Measurements from ENCODE around the gene SUV39H2. TPM values are rescaled to one million over a fixed set of nuclear protein-coding genes. Genes with fewer than 3 reads are reported as not detected.
"Not testable (repeated sequence)": the region's sequence is repeated elsewhere in the genome, so short reads cannot be mapped to it uniquely, and the experiment has no call there.

SUV39H2 gene
- polyA plus RNA-seq, 3 donors from 2014 or later = 2.6 to 5.0 TPM; not detected in 1

DNA sequence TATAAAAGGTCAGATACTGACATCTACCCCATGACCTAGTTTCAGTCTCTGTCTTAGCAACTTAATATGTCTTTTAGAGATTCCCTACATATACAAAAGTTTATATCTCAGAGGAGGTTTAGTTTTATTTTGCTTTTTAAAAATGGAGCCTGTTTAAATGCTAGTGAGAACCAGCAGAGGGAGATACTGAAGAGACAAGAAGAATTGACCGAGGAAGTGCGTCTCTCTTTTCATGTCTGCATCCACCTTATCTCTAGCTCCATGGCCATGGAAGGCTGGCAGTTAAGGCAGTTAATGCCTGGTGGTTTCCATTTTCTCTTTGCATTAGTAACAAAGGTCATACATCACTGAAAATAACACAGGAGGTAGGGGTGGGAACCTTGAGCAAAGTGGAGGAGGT, 10.7 kb downstream of the SUV39H2 start:
- no peaks in the 10 kb centered on the region for H3K9me3 Mint-ChIP-seq
- peaks cover 0 to 6% of the 10 kb centered on the region in 2 donors for H3K4me1 Mint-ChIP-seq
- peak overlapping the region in 3 of 6 donors; percentile 9 to 28 (median 16) for H3K27ac Mint-ChIP-seq
- no peaks in the 10 kb centered on the region for H3K36me3 Mint-ChIP-seq
- DNase-seq = no peak
- H3K4me3 Mint-ChIP-seq = no peak overlapping the region
- no peaks in the 10 kb centered on the region for H3K27me3 Mint-ChIP-seq (ENCODE audit: low read depth in 3 of 3)

DNA sequence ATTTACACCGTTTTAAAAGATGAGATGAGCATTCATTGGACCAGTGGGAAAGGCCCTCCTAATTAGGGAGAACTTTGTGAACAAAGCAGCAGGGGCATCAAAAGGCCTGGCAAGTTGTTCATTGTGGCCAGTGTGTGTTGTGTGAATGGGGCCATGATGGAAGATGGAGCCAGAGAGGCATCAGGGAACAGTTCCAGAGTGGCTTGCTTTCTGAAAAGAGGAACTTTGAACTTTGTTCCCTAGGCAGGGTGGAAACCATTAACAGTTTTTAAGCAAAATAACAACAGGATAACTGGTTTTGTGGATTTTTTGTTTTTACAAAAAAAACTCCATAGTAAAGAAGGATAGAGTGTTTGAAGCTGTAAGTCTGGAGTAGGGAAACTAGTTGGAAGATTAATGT, 12.5 kb downstream of the SUV39H2 start:
- H3K4me1 Mint-ChIP-seq = peaks cover 0 to 6% of the 10 kb centered on the region in 2 donors
- H3K4me3 Mint-ChIP-seq = no peak overlapping the region
- H3K9me3 Mint-ChIP-seq = no peaks in the 10 kb centered on the region
- no peaks in the 10 kb centered on the region for H3K36me3 Mint-ChIP-seq
- no peak overlapping the region for H3K27ac Mint-ChIP-seq
- no peaks in the 10 kb centered on the region for H3K27me3 Mint-ChIP-seq (ENCODE audit: low read depth in 3 of 3)
- no peak for DNase-seq

DNA sequence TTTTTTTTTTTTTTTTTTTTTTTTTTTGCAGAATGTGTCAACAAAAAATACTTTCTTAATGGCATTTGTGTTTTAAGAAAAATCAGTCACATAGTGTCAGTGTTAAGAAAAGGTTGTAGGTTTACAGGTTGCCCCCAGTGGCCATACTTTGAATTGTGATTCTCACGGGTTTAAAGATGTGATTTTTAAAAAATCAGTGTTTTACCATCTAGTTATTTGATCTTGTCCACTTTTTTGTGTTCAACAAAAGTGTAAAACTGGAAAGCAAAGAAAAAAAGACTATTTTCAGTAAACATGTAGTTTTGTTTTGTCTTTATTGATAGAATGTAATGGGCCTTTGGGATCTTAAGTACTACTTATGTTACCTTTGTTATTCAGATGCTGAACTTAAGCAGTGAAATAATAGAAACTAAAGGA, 25.7 kb downstream of the SUV39H2 start:
- peak; percentile 25 to 42 (median 26) for DNase-seq
- Mint-ChIP-seq H3K9me3 (no peaks in the 10 kb centered on the region), H3K27me3 (ENCODE audit: low read depth in 3 of 3) (no peaks in the 10 kb centered on the region), H3K27ac (peak overlapping the region in 2 of 6 donors; percentile 36 to 38), H3K4me3 (no peak overlapping the region), H3K36me3 (peaks cover 19 to 22% (median 19%) of the 10 kb centered on the region in 3 donors), H3K4me1 (peaks cover 0 to 17% of the 10 kb centered on the region in 2 donors)

DNA sequence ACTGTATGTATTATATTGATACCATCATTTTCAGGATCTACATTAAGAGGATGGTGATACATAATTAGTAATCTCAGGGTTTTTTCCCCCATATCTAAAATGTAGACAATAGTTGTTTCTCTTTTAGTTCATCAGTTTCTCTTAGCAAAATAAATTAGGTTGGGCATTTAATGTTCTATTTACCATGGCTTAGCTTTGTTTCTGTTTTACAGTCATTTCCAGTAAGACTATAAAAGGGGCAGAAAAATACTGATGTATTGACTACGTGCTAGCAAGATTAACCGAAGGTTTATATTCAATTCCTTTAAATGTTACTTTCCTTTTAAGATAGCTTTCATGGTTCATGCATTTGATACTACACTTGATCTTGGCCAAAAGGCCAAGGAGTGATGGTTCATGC, 26.2 kb downstream of the SUV39H2 start:
- Mint-ChIP-seq H3K27ac (no peak overlapping the region), H3K27me3 (ENCODE audit: low read depth in 3 of 3) (no peaks in the 10 kb centered on the region), H3K9me3 (no peaks in the 10 kb centered on the region), H3K4me1 (peaks cover 0 to 17% of the 10 kb centered on the region in 2 donors), H3K36me3 (peaks cover 19 to 20% (median 20%) of the 10 kb centered on the region in 3 donors), H3K4me3 (no peak overlapping the region)
- no peak for DNase-seq

DNA sequence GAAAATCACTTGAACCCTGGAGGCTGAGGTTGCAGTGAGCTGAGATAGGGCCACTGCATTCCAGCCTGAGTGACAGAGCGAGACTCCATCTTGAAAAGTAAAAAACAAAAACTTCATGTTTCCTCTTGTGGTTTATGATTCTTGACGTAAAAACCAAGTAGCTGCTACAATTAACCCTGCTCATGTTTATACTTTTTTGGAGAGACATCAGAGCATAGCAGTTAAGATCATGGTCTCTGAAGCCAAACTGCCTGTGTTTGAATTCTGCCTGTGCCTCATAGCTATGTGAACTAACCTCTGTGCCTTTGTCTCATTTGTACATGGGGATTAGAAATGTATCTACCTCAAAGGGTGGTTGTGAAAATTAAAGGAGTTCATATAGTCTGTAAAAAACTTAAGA, 27.2 kb downstream of the SUV39H2 start:
- H3K27ac Mint-ChIP-seq = peak overlapping the region in 4 of 6 donors; percentile 36 to 77 (median 42)
- no peak overlapping the region for H3K4me3 Mint-ChIP-seq
- DNase-seq = no peak
- H3K4me1 Mint-ChIP-seq = peaks cover 0 to 17% of the 10 kb centered on the region in 2 donors
- H3K36me3 Mint-ChIP-seq = peaks cover 19 to 30% (median 25%) of the 10 kb centered on the region in 3 donors
- no peaks in the 10 kb centered on the region for H3K9me3 Mint-ChIP-seq
- no peaks in the 10 kb centered on the region for H3K27me3 Mint-ChIP-seq (ENCODE audit: low read depth in 3 of 3)

DNA sequence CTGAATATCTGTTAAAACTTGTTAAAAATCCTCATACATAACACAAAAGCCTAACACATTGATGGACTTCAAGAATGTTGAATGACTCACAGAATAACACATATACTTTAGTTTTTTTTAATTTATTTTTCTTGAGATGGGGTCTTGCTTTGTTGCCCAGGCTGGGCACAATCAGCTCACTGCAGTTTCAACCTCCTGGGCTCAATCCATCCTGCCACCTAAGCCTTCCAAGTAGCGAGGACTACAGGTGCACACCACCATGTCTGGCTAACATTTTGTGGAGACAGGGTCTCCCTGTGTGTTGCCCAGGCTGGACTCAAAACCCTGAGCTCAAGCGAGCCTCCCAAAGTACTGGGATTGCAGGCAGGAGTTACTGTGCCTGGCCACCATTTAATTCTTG, 28.1 kb downstream of the SUV39H2 start:
- DNase-seq = no peak
- H3K36me3 Mint-ChIP-seq = peaks cover 26 to 37% (median 28%) of the 10 kb centered on the region in 3 donors
- H3K4me3 Mint-ChIP-seq = no peak overlapping the region
- no peaks in the 10 kb centered on the region for H3K9me3 Mint-ChIP-seq
- H3K4me1 Mint-ChIP-seq = peaks cover 0 to 17% of the 10 kb centered on the region in 2 donors
- H3K27me3 Mint-ChIP-seq (ENCODE audit: low read depth in 3 of 3) = no peaks in the 10 kb centered on the region
- H3K27ac Mint-ChIP-seq = no peak overlapping the region

DNA sequence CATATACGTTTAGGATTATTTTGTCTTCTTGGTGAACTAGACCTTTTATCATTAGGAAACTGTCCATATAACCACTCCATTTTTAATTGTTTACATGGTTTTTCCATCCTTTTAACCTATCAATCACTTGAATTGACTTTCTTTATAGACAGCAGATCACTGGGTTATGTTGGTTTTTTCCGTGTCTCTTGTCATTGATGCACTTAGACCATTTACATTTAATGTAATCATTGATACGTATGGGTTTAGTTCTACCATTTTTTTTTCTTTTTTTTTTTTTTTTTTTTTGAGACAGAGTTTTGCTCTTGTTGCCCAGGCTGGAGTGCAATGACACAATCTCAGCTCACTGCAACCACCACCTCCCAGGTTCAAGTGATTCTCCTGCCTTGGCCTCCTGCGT, 28.9 kb downstream of the SUV39H2 start:
- H3K9me3 Mint-ChIP-seq; H3K4me3 Mint-ChIP-seq; DNase-seq; H3K27me3 Mint-ChIP-seq (ENCODE audit: low read depth in 3 of 3); H3K27ac Mint-ChIP-seq: not testable (repeated sequence)
- peaks cover 29 to 38% (median 30%) of the 10 kb centered on the region in 3 donors for H3K36me3 Mint-ChIP-seq
- H3K4me1 Mint-ChIP-seq = peaks cover 0 to 17% of the 10 kb centered on the region in 2 donors

DNA sequence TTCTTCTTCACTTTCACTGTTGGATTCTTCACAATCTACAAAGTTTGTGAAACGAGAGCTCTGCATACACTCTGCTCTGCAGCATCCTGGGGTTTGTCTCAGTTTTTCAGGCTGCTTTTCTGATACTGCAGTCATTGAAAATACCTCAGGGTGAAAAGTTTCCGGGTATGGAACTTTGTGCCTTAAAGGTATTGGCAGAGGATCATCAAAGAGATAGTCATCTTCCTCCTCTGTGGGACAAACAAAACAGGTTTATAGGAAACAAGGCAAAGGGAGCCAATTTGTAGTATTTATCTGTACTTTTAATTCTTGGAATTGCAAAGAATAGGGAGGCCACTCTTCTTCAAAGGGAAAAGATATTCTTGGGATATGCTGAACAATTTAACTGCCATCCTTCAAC, 30.4 kb downstream of the SUV39H2 start:
- H3K36me3 Mint-ChIP-seq = peaks cover 38 to 43% (median 41%) of the 10 kb centered on the region in 3 donors
- H3K27me3 Mint-ChIP-seq (ENCODE audit: low read depth in 3 of 3) = no peaks in the 10 kb centered on the region
- H3K4me1 Mint-ChIP-seq = peaks cover 0 to 23% of the 10 kb centered on the region in 2 donors
- no peak for DNase-seq
- no peak overlapping the region for H3K4me3 Mint-ChIP-seq
- H3K27ac Mint-ChIP-seq = peak overlapping the region in 1 of 6 donors; percentile 22
- no peaks in the 10 kb centered on the region for H3K9me3 Mint-ChIP-seq

DNA sequence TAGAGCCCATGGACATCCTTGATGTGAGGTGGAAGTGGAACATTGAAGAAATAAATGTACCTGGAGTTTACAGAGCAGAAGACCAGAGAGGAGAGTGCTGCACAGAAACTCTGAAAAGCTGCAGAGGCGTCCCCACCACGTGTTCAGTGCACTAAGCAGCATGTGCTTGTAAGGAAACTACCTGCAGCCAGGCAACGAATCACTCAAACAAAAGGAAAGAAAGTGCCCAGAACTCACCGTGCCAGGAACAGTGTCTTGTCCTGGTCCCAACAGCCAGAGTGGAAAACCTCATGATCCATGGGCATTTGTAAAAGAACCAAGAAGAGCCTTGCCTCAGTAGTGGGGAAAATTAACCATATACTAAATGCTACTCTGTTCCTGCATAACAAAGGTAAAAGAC, 32.3 kb downstream of the SUV39H2 start:
- H3K9me3 Mint-ChIP-seq = no peaks in the 10 kb centered on the region
- H3K4me1 Mint-ChIP-seq = peaks cover under 1 to 26% of the 10 kb centered on the region in 2 donors
- no peak for DNase-seq
- peaks cover 49 to 55% (median 54%) of the 10 kb centered on the region in 3 donors for H3K36me3 Mint-ChIP-seq
- no peak overlapping the region for H3K4me3 Mint-ChIP-seq
- H3K27ac Mint-ChIP-seq = peak overlapping the region in 1 of 6 donors; percentile 12
- no peaks in the 10 kb centered on the region for H3K27me3 Mint-ChIP-seq (ENCODE audit: low read depth in 3 of 3)

DNA sequence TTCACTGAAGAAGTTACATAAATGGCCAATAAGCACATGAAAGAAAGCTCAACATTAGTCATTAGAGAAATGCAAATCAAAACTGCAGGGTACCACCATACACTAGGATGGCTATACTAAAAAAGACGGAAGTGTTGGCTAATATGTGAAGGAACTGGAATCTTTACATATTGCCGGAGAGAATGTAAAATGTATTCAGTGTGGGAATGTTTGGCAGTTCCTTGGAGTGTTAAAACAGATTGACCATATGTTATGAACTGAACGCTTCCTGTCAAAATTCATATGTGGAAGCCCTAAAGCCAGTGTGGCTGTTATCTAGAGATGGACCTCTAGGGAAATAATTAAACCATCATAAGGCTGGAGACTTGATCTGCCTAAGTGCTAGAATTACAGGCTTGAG, 33.1 kb downstream of the SUV39H2 start:
- Mint-ChIP-seq H3K4me3 (no peak overlapping the region), H3K27ac (peak overlapping the region in 1 of 6 donors; percentile 42), H3K4me1 (peaks cover 1 to 29% of the 10 kb centered on the region in 2 donors), H3K36me3 (peaks cover 56 to 63% (median 62%) of the 10 kb centered on the region in 3 donors), H3K27me3 (ENCODE audit: low read depth in 3 of 3) (no peaks in the 10 kb centered on the region), H3K9me3 (peaks cover 0 to 4% (median under 1%) of the 10 kb centered on the region in 6 donors)
- DNase-seq = no peak

DNA sequence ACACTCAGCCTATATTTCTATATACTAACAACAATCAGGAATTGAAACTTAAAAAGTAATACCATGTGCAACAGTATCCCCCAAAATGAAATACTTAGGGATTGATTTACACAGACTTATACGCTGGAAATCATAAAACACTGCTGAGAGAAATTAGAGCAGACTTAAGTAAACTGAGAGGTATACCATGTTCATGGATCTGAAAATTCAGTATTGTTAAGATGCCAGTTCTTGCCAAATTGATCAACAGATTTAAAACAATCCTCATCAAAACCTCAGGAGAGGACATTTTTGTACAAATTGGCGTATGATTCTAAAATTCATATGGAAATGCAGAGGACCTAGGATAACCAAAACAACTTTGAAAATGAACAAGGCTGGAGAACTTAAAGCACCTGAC, 37.9 kb downstream of the SUV39H2 start:
- Mint-ChIP-seq H3K36me3 (peaks cover 65 to 74% (median 73%) of the 10 kb centered on the region in 3 donors), H3K9me3 (peaks cover 0 to 13% (median 3%) of the 10 kb centered on the region in 6 donors), H3K4me1 (peaks cover 1 to 24% of the 10 kb centered on the region in 2 donors), H3K4me3 (no peak overlapping the region), H3K27ac (no peak overlapping the region), H3K27me3 (ENCODE audit: low read depth in 3 of 3) (peaks cover 0 to 2% (median 0%) of the 10 kb centered on the region in 3 donors)
- no peak for DNase-seq

DNA sequence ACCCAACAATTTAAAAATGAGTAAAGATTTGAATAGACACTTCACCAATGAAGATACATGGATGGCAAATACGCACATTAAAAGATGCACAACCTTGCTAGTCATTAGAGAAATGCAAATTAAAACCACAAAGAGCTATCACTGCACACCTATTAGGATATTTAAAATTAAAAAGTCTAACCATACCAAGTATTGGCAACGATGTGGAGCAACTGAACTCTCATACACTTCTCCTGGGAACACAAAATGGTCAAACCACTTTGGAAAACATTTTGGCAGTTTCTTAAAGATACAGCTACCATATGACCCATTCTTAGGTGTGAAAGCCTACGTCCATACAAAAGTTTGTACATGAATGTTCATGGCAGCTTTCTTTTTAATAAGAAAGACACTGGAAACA, 39.2 kb downstream of the SUV39H2 start:
- H3K4me3 Mint-ChIP-seq = no peak overlapping the region
- no peak for DNase-seq
- H3K27me3 Mint-ChIP-seq (ENCODE audit: low read depth in 3 of 3) = peaks cover 0 to 2% (median 0%) of the 10 kb centered on the region in 3 donors
- H3K27ac Mint-ChIP-seq = no peak overlapping the region
- peaks cover 1 to 24% of the 10 kb centered on the region in 2 donors for H3K4me1 Mint-ChIP-seq
- H3K36me3 Mint-ChIP-seq = peaks cover 71 to 81% (median 73%) of the 10 kb centered on the region in 3 donors
- peaks cover 0 to 13% (median 3%) of the 10 kb centered on the region in 6 donors for H3K9me3 Mint-ChIP-seq

DNA sequence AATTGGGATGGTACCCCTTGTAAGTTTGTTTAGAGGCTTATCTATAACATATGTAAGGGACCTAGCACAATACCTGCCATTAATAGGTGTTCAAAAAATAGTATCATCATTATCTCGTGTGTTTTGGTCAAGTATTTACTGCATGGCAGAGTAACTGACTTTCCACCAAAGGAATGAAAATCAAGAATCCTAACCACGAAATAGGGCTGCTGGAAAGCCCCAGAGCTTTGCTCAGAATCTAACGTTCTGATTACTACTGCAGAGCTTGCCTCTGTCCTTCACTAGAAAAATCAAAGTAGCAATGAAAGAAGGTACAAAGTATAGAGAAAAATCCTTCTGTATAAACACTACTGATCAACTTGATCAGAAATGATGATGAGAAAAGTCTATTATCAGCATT, 40.3 kb downstream of the SUV39H2 start:
- Mint-ChIP-seq H3K27me3 (ENCODE audit: low read depth in 3 of 3) (peaks cover 0 to 2% (median 0%) of the 10 kb centered on the region in 3 donors), H3K27ac (peak overlapping the region in 3 of 6 donors; percentile 18 to 71 (median 38)), H3K9me3 (peaks cover 0 to 13% (median 3%) of the 10 kb centered on the region in 6 donors), H3K36me3 (peaks cover 64 to 84% (median 67%) of the 10 kb centered on the region in 3 donors), H3K4me1 (peaks cover 1 to 19% of the 10 kb centered on the region in 2 donors), H3K4me3 (no peak overlapping the region)
- no peak for DNase-seq

DNA sequence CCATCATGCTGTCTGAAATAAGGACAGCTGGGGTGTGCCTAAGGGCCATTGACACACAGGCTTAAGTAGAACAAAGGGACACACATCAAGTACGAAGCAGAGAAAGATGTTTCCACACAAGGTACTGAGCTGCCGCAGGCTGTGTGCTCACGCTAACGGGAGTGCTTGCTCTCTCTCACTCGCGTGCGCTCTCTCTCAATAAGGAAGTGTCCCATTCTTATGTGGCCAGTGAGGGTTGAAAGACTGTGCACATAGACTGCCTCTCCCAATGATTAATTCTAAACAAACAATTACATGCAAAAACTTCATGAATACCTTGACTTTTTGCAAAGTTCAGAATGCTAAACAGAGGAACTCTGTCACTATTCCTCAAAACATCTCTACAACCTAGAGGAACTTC, 45.3 kb downstream of the SUV39H2 start:
- Mint-ChIP-seq H3K4me1 (peaks cover 1 to 6% of the 10 kb centered on the region in 2 donors), H3K27ac (no peak overlapping the region), H3K36me3 (peaks cover 33 to 75% (median 42%) of the 10 kb centered on the region in 3 donors), H3K9me3 (no peaks in the 10 kb centered on the region), H3K27me3 (ENCODE audit: low read depth in 3 of 3) (peaks cover 0 to 2% (median 0%) of the 10 kb centered on the region in 3 donors), H3K4me3 (no peak overlapping the region)
- DNase-seq = no peak

DNA sequence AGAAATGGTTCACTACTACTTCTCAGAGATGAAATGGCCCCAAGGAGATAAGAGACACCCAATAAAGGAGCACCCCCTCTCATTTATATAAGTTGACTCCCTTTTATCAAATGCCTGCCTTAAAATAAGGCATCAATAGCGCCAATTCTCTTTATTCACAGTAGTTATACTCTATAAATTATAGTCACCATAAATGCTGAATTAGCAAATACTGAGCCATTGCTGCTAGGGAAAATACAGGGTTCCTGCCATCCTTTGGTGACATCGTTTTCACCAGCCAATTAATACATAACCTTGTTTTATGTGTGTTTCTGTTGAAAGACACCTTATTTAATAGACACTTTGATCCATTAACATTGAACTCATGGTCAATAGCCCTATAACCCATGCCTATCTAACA, 46.6 kb downstream of the SUV39H2 start:
- H3K4me3 Mint-ChIP-seq = no peak overlapping the region
- peaks cover 1 to 6% of the 10 kb centered on the region in 2 donors for H3K4me1 Mint-ChIP-seq
- H3K27ac Mint-ChIP-seq = no peak overlapping the region
- H3K27me3 Mint-ChIP-seq (ENCODE audit: low read depth in 3 of 3) = peaks cover 0 to 2% (median 0%) of the 10 kb centered on the region in 3 donors
- no peak for DNase-seq
- H3K9me3 Mint-ChIP-seq = no peaks in the 10 kb centered on the region
- H3K36me3 Mint-ChIP-seq = peaks cover 21 to 63% (median 34%) of the 10 kb centered on the region in 3 donors

All from immature natural killer cell (primary cell).